ENCODE measurements around the gene NAALADL2. TPM values are rescaled to one million over a fixed set of nuclear protein-coding genes. Genes with fewer than 3 reads are reported as not detected.

Gene NAALADL2
- total RNA-seq, 1 donor from 2014 or later: 11.5 TPM

- TF ChIP-seq EZH2phosphoT487 (IDR thresholded peaks at IDR 0.05) (no peak), CTCF (IDR thresholded peaks at IDR 0.05) (no peak), EZH2 (IDR thresholded peaks at IDR 0.05) (no peak)
- no peak overlapping the region for H2AFZ ChIP-seq (replicated peaks)
These were observed 248.1 kb downstream of the NAALADL2 start for GRCh38 chr3:175107231-175107630.

GRCh38 chr3:175107995-175108394, 248.9 kb downstream of the NAALADL2 start:
- no peak overlapping the region for H3K27ac ChIP-seq
- no peaks in the 10 kb centered on the region for H3K4me1 ChIP-seq
- H3K27me3 Mint-ChIP-seq (ENCODE audit: insufficient read depth, low read depth): no peaks in the 10 kb centered on the region
- no peaks in the 10 kb centered on the region for H3K9me3 ChIP-seq (ENCODE audit: low read depth)
- TF ChIP-seq EZH2 (IDR thresholded peaks at IDR 0.05): no peak
- no peak for TF ChIP-seq EZH2phosphoT487 (IDR thresholded peaks at IDR 0.05)
- no peak for TF ChIP-seq CTCF (IDR thresholded peaks at IDR 0.05)
- no peak overlapping the region for H3K4me3 ChIP-seq
- no peak for DNase-seq (ENCODE audit: low spot score)
- H3K4me1 Mint-ChIP-seq: peaks cover 5% of the 10 kb centered on the region
- no peak overlapping the region for H3K9ac ChIP-seq
- H3K27ac Mint-ChIP-seq: no peak overlapping the region
- H3K36me3 Mint-ChIP-seq: no peaks in the 10 kb centered on the region
- H4K20me1 ChIP-seq (ENCODE audit: low read depth): no peaks in the 10 kb centered on the region
- no peak overlapping the region for H3K4me3 Mint-ChIP-seq
- H3K4me2 ChIP-seq: no peak overlapping the region
- H3K9me3 Mint-ChIP-seq: no peaks in the 10 kb centered on the region
- H3K27me3 ChIP-seq: no peaks in the 10 kb centered on the region
- H3K36me3 ChIP-seq: no peaks in the 10 kb centered on the region
- H2AFZ ChIP-seq (replicated peaks): no peak overlapping the region
- no peaks in the 10 kb centered on the region for H3F3A ChIP-seq (ENCODE audit: low read depth)
- H3K79me2 ChIP-seq (ENCODE audit: low read depth): no peaks in the 10 kb centered on the region

More at GRCh38 chr3:175107231-175107630, 248.1 kb downstream of the NAALADL2 start:
- H3K4me2 ChIP-seq: no peak overlapping the region
- H3K9me3 Mint-ChIP-seq: no peaks in the 10 kb centered on the region
- no peak overlapping the region for H3K9ac ChIP-seq
- peak; percentile 13 for DNase-seq (ENCODE audit: low spot score)
- no peaks in the 10 kb centered on the region for H3F3A ChIP-seq (ENCODE audit: low read depth)
- H3K27me3 ChIP-seq: no peaks in the 10 kb centered on the region
- no peaks in the 10 kb centered on the region for H3K9me3 ChIP-seq (ENCODE audit: low read depth)
- H3K36me3 ChIP-seq: no peaks in the 10 kb centered on the region
- H3K4me1 Mint-ChIP-seq: peaks cover 5% of the 10 kb centered on the region
- no peaks in the 10 kb centered on the region for H3K36me3 Mint-ChIP-seq
- no peak overlapping the region for H3K4me3 ChIP-seq
- H3K27me3 Mint-ChIP-seq (ENCODE audit: insufficient read depth, low read depth): no peaks in the 10 kb centered on the region
- H3K79me2 ChIP-seq (ENCODE audit: low read depth): no peaks in the 10 kb centered on the region
- H3K27ac ChIP-seq: no peak overlapping the region
- no peak overlapping the region for H3K4me3 Mint-ChIP-seq
- H4K20me1 ChIP-seq (ENCODE audit: low read depth): no peaks in the 10 kb centered on the region
- no peak overlapping the region for H3K27ac Mint-ChIP-seq
- H3K4me1 ChIP-seq: no peaks in the 10 kb centered on the region

GRCh38 chr3:175108613-175109151, 249.5 kb downstream of the NAALADL2 start:
- Histone ChIP-seq H3K27ac (no peak overlapping the region), H3K4me2 (no peak overlapping the region), H2AFZ (replicated peaks) (no peak overlapping the region), H3K9me3 (ENCODE audit: low read depth) (no peaks in the 10 kb centered on the region), H3K27me3 (no peaks in the 10 kb centered on the region), H3F3A (ENCODE audit: low read depth) (no peaks in the 10 kb centered on the region), H4K20me1 (ENCODE audit: low read depth) (no peaks in the 10 kb centered on the region), H3K4me3 (no peak overlapping the region), H3K9ac (no peak overlapping the region), H3K79me2 (ENCODE audit: low read depth) (no peaks in the 10 kb centered on the region), H3K4me1 (no peaks in the 10 kb centered on the region), H3K36me3 (no peaks in the 10 kb centered on the region)
- Mint-ChIP-seq H3K27ac (no peak overlapping the region), H3K27me3 (ENCODE audit: insufficient read depth, low read depth) (no peaks in the 10 kb centered on the region), H3K36me3 (no peaks in the 10 kb centered on the region), H3K4me1 (peaks cover 5% of the 10 kb centered on the region), H3K9me3 (no peaks in the 10 kb centered on the region), H3K4me3 (no peak overlapping the region)
- TF ChIP-seq EZH2 (IDR thresholded peaks at IDR 0.05) (no peak), EZH2phosphoT487 (IDR thresholded peaks at IDR 0.05) (no peak), CTCF (IDR thresholded peaks at IDR 0.05) (no peak)
- DNase-seq (ENCODE audit: low spot score): no peak

All from neural progenitor cell (in vitro differentiated cells).